Suprapubic skin (tissue), 4 donors: Measurements from ENCODE around the gene GARIN5B.

Experiments used
- CTCF ChIP-seq, 2 donors: fragments of 200-600 bp in 1 of 2; fragments of 450-650 bp in 1 of 2; sonication (generic) in 1 of 2; IDR thresholded peaks; one replicate each; pipeline ENCODE4 v1.5.1; 2016 to 2019; ENCODE audit warnings: antibody characterized with exemption in 2 of 2, mild to moderate bottlenecking in 1 of 2, moderate library complexity in 1 of 2
- POLR2A ChIP-seq, 2 donors: fragments of 450-650 bp; IDR thresholded peaks; one replicate each; pipeline ENCODE4 v1.6.1; 2017; ENCODE audit warnings: antibody characterized with exemption in 2 of 2, mild to moderate bottlenecking in 2 of 2, moderate library complexity in 2 of 2
- POLR2AphosphoS5 ChIP-seq, 3 donors: sonication (generic); formaldehyde crosslinking; IDR thresholded peaks; one replicate each; pipeline ENCODE4 v1.6.1; 2017; ENCODE audit warnings: antibody characterized with exemption in 3 of 3

- no peak for TF ChIP-seq CTCF (IDR thresholded peaks at IDR 0.05)
- no peak for TF ChIP-seq POLR2A (IDR thresholded peaks at IDR 0.05)
- no peak for TF ChIP-seq POLR2AphosphoS5 (IDR thresholded peaks at IDR 0.05)
These were observed 20.4 kb upstream of the GARIN5B start for GRCh38 chr19:55383279-55384130.
